Eye (tissue), 1 donor: ENCODE results near the gene TNC.
A peak's percentile ranks its signal among the peaks of the same experiment; 100 is the strongest.

Source experiments
- DNase-seq: peaks from one replicate; pipeline ENCODE4 v3.0.0-alpha.2; 2015

The TNC gene

DNA sequence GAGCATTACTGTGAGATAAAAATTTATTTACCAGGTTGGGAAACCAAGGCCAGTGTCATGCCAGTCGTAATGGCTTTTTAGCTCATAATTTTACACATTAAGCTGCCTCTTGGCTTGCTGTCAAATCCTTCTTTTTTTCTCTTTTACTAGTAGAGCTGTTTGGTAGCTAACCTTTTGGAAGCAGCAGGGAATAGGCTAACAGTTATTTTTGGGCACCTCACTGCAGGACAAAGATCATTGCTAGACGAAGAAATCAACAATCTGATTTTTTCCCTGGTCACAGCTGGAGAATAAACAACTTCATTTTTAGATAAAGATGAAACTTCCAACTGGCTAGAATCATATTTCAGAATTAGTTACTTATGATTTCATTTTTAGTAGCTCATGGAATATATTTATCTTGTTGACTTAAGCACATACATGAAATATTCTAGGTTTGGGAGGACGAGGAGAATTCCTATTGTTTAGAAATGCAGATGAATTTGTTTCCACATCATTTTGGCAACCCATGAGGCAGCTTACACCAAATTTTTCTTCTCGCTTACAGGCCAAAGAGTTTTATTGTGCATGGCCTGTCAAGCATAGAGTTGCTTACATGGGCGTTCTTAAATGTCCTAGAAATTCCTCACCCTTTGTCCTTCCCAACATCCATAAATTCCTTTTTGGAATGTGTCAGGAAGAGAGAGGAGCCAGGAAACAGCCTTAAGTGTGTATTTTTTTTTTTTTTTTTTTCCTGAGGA, 19.6 kb downstream of the TNC start:
- peak; percentile 33 for DNase-seq

DNA sequence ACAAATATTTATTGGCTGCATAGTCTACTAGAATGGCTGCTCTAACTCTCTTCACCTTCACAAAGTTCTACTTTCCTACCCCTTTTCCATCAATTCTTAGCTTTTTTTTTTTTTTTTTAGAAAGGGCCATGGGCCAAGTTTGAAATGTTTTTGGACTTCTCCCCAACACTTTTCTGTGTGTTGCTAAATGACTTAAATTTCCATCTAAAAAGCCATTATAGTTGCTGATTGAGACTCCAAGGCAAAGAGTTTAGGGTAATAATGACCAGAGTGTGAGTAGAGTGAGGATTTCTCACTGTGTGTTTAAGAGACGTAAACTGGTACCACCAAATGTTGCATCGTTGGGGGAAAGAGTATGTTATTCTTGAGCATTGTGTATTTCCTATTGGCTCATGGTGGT, 24.4 kb downstream of the TNC start:
- no peak for DNase-seq

DNA sequence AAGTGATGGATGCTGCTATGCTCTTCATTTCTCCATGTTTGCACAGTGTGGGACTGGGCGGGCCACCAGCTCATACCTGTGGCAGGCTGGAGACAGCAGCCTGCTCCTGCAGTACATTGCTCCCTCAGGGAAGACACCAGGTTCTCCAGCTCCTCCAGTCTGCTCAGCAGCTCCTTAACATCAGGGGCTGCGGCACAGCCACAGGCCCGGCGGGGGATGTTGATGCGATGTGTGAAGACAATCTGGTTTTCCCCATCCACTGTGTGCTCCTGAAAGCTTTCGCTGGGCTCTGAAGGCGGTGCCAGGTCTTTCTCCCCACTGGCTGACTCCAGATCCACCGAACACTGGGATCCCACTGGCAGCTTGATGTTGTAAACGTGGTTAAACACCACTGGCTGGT, 27.5 kb downstream of the TNC start:
- DNase-seq: no peak

DNA sequence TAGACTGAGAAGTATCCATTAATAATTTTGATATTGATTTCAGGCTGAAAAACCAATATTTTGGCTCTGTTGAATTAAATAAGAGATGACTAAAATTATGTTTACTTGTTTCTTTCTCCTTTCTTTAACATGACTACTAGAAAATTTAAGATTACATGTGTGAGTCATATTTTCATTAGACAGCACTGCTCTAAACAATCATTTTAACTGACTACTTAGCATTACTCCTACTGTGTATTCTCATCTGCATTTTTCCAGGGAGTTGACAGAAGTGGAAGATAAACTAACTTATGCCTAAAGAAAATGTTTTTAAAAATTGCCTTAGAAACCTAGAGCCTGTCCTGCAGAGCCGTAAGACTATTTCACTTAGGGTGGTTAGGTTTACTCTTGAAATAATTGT, 29.1 kb downstream of the TNC start:
- DNase-seq: no peak

DNA sequence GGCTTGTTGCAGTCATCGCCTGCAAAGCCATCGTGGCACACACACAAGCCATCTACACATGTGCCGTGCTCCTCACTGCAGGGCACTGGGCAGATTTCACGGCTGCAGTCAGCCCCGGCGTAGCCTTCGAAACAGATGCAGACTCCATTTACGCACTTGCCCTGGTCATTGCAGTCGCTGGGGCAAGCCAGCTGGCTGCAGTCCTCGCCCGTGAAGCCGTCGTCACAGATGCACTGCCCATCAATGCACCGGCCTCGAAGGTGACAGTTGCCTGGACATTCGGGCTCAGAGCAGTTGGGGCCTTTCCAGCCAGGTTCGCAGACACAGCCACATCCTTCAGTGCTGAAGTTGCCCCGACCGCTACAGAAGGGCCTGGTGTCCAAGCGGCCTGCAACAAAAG, 31.1 kb downstream of the TNC start:
- no peak for DNase-seq

DNA sequence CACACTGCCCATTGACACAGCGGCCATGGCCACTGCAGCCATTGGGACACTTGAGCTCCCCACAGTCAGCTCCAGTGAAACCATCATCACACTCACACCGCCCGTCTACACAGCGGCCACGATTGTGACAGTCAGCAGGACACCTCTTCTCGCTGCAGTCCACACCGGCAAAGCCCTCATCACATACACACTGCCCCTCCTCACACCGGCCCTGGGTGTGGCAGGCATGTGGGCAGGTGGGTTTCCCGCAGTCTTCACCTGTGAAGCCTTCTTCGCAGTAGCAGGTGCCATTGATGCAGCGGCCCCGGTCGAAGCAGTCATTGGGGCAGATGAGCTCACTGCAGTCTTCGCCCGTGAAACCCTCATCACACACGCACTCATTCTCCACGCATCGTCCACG, 31.5 kb downstream of the TNC start:
- no peak for DNase-seq

DNA sequence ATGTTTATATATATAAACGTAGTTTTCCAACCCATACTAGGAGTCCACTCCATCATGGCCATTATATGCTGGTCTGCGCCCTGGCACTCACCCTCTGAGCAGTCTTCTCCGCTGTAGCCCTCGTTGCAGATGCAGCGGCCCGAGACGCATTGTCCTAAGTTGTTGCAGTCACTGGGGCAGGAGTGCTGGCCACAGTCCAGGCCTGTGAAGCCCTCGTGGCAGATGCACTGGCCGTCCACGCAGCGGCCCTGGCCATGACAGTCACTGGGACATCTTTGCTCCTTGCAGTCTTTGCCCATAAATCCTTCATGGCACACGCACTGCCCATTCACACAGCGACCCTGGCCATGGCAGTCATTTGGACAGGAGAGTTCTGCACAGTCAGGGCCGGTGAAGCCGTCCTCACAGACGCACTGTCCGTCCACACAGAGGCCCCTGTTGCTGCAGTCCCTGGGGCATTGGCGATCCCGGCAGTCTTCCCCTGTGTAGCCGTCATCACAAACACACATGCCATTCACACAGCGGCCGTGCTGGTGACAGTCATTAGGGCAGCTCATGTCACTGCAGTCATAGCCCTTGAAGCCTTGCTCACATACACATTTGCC, 32.1 kb downstream of the TNC start:
- no peak for DNase-seq

DNA sequence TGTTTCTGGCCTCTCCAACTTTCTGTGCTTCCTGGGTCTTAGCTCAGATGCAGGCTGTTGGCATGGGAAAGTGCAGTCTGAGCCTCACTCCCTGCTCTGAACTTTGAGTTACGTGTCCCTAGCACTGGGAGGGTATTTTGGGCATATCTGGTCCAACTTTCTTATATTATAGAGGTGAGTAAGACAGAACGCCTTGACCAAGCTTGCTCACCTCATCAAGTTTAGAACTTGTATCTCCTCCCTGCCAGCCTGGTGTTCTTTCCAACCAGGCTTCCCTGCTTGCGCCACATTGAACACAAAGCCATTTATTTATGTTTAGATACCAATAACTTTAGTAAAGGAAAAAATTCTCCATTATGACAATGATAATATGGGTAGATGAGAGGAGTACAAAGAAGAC, 33.2 kb downstream of the TNC start:
- DNase-seq: no peak

DNA sequence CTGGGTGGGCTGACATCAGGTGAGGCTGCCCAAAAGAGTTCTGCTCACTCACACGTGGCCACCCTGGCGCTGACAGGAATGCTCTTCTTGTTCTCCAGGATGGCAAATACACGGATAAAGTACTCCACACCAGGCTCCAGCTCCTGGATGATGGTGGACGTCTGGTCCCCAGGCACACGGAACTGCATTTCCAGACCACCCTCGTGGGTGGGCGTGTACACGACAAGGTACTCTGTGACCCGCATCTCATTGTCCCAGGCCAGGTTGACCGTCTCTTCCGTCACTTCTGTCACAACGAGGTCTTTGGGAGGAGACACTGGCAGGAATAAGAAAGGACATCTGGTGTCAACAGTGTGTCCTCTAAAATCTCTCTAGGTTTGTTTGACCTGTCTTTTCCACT, 33.8 kb downstream of the TNC start:
- no peak for DNase-seq

DNA sequence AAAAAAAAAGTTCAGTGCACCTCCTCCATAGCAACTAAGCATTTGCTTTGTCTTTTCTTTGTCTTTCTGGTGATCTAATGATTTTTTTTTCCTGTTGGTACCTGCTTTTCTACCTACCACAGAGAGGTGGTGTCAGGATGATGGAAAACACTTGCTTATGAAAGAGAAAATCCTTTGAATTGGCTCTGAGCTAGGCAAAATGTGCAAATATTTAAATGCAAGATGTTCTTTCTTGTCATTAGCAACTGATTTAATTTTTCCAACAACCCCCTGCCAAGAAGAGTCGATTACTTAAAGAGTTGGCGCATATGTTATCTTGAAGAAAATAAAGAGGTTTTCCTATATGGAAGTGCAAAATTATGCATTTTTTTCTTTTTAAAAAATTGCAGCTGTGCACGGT, 37.7 kb downstream of the TNC start:
- DNase-seq: no peak

DNA sequence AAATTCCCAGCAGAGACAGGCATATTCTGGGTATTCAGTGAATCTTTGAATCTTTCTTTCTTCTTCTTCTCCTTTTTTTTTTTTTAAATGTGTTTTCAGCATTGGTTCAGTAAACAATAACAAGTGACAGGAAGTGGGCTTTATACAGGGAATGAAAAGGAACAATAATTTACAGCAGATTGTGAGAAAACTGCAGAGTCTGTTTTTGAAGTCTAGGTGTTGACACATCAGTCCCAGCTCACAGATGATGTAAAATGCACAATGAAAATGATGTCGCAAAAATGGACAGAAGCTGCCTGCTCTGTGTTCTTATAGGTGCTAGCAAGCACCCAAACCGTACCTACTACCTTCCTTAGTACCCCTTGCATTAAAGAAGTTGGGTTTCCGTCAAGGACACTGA, 38.8 kb downstream of the TNC start:
- DNase-seq: no peak

DNA sequence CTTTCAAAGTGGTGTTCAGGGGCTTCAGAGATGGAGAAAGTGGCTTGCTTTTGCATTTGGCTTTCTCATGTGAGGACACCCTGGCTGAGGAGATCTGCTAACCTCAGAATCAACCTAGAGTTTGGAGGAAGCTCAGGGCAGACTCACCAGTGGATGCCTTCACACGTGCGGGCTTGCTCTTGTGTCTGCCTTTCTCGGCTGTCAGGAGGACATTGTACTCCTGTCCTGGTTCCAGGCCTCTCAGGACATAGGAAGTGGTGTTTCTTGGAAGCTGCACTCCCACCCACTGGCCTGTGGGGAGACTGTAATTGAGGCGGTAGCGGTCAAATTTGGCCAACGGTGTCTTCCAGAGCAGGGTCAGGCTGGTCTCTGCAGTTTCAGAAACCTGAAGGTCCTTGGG, 44.5 kb downstream of the TNC start:
- DNase-seq: no peak

DNA sequence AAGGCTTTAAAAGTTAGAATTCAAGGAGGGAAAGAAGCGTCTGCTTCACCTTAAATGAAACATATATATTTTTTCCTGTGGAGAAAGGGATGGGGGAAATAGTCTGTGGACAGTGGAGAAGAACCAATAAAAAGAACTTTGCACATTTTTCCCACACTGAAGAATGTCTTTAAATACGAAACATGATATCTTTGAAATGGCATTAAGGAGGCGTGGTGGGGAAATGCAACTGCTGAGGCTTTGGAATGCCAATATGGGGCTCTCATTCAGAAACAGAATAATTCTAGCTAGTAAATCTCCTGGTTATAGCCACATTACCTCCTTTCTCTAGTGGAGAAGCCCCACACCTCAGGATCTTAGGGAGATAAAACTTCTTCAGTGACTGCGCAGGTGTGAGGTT, 46.8 kb downstream of the TNC start:
- no peak for DNase-seq

DNA sequence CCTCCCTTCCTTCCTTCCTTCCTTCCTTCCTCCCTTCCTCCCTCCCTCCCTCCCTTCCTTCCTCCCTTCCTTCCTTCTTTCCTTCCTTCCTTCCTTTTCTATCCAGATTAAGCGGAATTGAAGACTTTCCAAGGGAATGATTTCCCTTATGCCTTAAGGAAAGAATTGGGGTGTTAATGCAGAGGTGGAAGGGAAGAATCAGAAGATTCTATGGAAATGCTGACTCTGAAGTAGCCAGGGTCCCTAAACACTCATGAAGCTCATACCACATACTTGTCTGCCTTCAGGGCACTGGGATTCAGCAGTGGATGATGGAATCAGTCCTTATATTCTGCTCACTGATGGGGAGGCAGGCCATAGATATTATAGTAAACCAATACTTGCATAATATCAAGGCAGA, 48.2 kb downstream of the TNC start:
- DNase-seq: no peak

DNA sequence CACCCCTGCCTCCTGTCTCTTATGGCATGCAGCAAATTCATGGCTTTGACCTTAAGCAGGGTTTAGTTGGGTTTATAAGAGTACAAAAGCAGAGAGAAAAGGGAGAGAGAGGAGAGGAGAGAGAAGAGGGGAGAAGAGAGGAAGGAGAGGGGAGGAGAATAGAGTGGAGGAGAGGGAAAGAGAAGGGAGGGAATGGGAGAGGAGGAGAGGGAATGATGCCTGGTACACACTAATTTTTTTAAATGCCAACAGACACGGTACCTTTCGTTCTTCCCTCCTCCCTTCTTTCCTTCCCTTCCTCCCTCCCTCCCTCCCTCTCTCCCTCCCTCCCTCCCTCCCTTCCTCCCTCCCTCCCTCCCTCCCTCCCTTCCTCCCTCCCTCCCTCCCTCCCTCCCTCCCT, 48.7 kb downstream of the TNC start:
- DNase-seq: no peak

DNA sequence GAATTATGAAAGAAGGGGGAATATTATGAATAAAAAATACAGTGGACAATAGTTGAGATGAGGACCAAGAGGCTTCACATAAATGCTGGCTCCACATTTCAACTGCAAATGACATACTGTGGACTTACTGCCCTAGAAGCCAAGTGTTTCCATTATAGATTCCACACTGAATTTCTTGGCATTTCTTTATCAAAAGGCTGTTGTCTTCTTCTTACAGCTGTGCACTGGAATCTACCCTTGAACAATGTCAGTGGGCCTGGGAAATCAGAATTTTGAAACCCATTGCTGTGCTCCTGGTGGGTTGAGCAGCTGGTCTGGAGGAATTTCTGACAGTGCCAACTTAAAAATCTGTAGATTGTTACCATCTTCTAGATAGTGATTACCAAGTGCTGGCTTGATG, 49.9 kb downstream of the TNC start:
- DNase-seq: no peak

DNA sequence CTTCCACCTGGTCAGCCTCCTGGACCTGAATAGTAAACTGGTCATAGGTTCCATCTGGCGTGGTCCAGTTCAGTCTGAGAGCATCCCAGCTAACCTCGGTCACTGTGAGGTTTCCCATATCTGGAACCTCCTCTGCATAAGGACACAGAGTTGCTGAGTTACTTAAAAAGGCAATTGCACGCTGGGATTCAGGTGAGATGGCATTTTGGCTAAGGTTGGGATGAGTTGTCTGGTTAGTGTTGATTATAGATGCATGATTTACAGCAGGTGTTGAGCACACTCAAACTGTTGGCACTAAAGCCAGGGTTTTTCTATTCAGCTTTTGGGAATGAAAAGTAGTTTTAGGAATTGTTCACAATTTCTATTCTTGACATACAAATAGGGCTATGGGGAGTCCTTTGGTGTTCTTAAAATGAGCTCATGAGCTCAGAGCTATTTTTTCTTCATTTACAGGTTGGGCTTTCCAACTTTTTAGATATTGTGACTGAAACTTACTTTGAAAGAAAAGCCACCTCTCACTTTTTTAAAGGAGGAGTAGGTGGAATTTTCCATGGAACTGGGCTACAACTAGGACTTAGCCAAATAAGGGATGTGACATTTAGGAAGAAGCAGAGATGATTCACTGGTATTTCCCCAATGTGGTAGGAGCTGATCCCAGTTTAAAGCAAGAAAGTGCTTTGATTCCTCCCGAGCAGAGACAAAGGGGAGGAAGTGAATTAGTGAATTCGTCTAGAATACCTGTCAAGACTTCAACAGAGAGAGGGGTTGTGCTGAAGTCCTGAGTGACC, 54.7 kb downstream of the TNC start:
- DNase-seq: no peak

DNA sequence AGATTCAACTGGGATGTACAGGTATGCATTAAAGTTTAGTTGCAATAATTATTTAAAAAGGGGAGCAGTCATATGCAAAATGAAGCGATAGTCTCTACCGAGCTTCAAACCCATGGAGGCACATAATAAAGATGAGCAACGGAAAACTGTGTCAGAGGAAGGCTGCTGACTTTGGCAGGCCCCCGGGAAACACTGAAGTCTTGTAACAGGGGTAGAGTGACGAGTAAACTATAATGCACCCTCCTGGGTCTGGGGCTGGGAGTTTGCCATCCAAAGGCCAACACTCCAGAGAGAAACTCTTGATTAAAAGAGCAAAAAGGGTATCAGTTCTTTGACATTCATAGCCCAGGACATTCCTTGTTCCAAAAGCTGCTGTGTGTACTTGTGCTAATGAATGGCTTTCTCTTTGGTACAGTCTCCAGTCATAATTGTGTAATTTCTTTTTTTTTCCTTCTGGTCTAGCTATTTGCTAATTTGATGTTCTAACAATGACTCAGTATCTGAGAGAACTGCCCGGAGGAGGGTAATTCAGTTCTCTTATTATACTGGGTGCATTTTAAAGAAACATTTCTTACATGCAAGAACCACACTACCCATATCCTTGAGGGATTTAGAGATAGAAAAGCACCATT, 59.2 kb downstream of the TNC start:
- DNase-seq: no peak

DNA sequence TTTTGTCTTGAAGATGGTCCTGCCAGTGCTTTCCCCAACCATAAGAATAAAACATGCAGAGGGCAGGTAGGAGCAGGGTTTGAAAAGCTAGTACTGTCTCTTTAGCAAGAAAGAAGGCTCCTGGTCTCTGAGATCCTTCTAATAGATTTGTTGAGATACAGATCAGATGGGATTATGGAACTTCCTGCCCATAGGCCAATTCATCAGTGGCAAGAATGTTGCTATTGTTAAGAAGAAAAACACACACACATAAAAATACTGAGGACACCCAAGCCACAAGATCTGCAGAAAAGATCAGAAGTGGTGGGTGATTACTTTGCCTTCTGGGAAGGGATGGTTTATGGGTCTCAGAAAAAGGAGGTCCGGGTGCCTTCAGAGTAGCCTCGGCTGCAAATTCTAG, 59.8 kb downstream of the TNC start:
- DNase-seq: no peak

DNA sequence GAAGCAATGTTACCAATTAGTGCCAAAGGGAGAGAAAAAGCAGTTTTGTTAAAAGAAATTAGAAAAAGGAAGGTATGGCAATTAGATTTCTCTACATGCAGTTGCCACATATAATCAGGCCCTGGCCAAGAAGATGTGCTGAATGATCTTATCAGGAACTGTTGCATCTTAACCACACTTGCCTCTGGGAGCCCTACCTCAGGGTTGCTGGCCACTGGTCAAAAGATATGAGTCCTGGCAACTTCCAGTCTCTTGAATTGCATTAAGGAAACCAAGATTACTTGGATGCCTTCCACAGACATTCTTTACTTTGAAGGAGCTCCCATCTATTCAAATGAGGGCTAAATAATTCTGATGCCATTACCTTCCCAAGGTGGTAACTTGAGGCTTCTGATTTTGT, 60.4 kb downstream of the TNC start:
- DNase-seq: no peak

DNA sequence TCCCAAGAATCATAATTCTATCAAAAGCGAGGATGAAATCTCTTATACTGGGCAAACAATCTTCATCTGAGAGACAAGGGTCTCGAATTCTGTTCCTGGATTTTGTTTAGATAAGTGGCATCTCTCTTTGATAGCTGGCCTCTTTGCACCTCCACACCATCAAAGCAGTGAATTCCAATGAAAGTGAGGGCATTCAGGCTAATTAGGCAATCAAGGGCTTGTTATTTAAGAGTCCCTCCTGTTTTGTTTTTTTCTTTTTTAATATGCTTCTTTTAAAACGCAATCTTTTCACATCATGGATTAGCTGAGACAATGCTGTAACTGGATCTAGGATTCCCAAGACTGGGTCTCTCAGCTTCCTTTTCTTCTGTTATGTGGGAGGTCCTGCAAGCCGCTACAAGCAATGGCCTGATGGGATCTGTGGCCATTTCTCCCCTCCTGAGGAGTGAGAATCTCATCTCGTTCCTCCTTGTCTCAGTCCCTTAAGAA, 67.9 kb downstream of the TNC start:
- DNase-seq: no peak

DNA sequence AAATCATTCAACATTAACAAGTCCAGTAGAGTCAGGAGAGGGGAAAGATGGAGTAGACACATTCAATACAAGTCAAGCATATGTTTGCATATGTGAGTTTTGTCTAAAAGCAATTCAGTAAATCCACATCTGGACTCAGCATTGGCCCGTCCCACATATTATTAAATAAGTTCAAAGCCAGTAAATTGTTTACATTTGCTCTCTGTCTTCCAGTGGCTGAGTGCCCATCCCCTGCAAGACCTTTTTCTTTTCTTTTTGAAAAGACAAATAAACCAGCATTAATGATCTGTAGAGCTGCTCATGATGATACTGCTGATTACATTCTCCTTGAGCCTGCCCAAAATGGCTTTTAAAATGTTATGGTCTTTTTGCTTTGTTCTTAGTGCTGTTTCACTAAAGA, 71.1 kb downstream of the TNC start:
- peak; percentile 32 for DNase-seq

DNA sequence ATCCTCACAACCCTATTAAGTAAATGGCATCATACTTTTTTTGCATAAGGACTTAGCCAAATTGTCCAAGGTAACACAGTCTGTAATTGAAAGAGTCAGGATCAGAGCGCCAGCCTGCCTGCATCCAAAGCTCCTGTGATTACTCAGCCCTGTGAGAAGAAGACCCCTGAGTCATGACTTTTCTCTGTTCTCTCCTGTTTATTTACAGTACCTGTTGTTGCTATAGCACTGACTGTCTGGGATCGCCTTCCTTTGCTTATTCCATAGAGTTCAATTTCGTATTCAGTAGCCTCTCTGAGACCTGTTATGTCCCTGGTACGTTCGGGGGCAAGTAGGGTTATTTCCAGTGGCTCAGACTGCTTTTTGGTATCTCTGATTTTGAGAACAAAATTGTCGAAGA, 71.8 kb downstream of the TNC start:
- DNase-seq: no peak

DNA sequence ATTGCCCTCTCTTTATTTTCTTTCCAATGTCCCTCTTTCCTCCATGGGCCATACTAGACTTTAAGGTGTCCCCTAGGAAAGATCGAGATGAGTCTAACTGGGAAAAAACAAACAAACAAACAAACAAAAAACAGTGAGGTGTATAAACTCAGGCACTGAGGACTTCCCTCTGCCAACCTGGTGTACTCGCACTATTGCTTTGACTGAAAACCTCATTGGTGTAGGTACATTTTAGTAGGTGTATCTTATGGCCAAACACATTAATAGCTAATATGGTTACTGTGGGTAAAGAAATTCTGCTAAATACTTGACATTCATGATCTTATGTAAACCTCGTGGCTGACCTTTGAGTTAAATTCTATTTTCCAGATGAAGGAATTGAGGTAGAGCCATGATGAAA, 74.3 kb downstream of the TNC start:
- DNase-seq: no peak
